DND-41 (cell line): ENCODE results near the gene RXFP4.
A peak's percentile ranks its signal among the peaks of the same experiment; 100 is the strongest.

Experiments
- ATAC-seq: fragments of 200-7000 bp; cut with Tn5 transposase; 3 replicates; pipeline ENCODE4 v1.9.1; 2021; ENCODE audit warnings: low read depth; ENCODE audit not compliant: insufficient read depth
- DNase-seq: peaks from one replicate; pipeline ENCODE4 v3.0.0-alpha.2; 2020
- H2AFZ ChIP-seq: 2 replicates; pipeline ENCODE4 v1.6.0; 2012; ENCODE audit warnings: low read depth, low read length
- H3K27ac ChIP-seq: 2 replicates; pipeline ENCODE4 v1.5.1; 2012; ENCODE audit warnings: low read length, inconsistent platforms
- H3K27me3 ChIP-seq: fragments of 200-600 bp; sonication (generic); 2 replicates; pipeline ENCODE4 v1.6.0; 2012; ENCODE audit warnings: low read length, mild to moderate bottlenecking, inconsistent platforms; ENCODE audit not compliant: insufficient read depth, poor library complexity
- H3K36me3 ChIP-seq: 2 replicates; pipeline ENCODE4 v1.5.1; 2012; ENCODE audit warnings: low read length, inconsistent platforms; ENCODE audit not compliant: insufficient read depth
- H3K4me1 ChIP-seq: 2 replicates; pipeline ENCODE4 v1.5.1; 2012; ENCODE audit warnings: mild to moderate bottlenecking, low read length; ENCODE audit not compliant: insufficient read depth
- H3K4me2 ChIP-seq: 2 replicates; pipeline ENCODE4 v1.6.0; 2012; ENCODE audit warnings: mild to moderate bottlenecking, moderate library complexity, low read length, inconsistent platforms; ENCODE audit not compliant: insufficient read depth
- H3K4me3 ChIP-seq, 2 experiments: fragments of 200-600 bp in 1 of 2; shearing (Covaris generic) in 1 of 2; 2 replicates each; pipeline ENCODE4 v1.5.1; 2012 to 2016; ENCODE audit warnings: inconsistent platforms in 2 of 2, low read length in 2 of 2, mild to moderate bottlenecking in 2 of 2, low read depth in 1 of 2, moderate library complexity in 1 of 2
- H3K79me2 ChIP-seq: 2 replicates; pipeline ENCODE4 v1.6.0; 2012; ENCODE audit warnings: low read length, inconsistent platforms; ENCODE audit not compliant: insufficient read depth
- H3K9ac ChIP-seq: 2 replicates; pipeline ENCODE4 v1.6.0; 2012; ENCODE audit warnings: low read depth, mild to moderate bottlenecking, inconsistent platforms, low read length, moderate library complexity
- H3K9me3 ChIP-seq: 2 replicates; pipeline ENCODE4 v1.5.1; 2012; ENCODE audit warnings: low read length, moderate library complexity, mild to moderate bottlenecking, inconsistent platforms; ENCODE audit not compliant: insufficient read depth, severe bottlenecking
- H4K20me1 ChIP-seq: 2 replicates; pipeline ENCODE4 v1.6.0; 2012; ENCODE audit warnings: low read length; ENCODE audit not compliant: insufficient read depth
- EZH2 ChIP-seq: IDR thresholded peaks from 3 replicates; pipeline ENCODE4 v1.6.1; 2012; ENCODE audit warnings: borderline replicate concordance, low read depth, mild to moderate bottlenecking, moderate library complexity, low read length, inconsistent platforms; ENCODE audit not compliant: severe bottlenecking
- TF ChIP-seq, protein P1 (sequence below): IDR thresholded peaks from 2 replicates; pipeline ENCODE4 v1.5.1; 2012; ENCODE audit warnings: borderline replicate concordance, low read length, moderate library complexity, mild to moderate bottlenecking; ENCODE audit not compliant: poor library complexity, severe bottlenecking; ENCODE audit errors: extremely low read depth

Gene RXFP4

DNA sequence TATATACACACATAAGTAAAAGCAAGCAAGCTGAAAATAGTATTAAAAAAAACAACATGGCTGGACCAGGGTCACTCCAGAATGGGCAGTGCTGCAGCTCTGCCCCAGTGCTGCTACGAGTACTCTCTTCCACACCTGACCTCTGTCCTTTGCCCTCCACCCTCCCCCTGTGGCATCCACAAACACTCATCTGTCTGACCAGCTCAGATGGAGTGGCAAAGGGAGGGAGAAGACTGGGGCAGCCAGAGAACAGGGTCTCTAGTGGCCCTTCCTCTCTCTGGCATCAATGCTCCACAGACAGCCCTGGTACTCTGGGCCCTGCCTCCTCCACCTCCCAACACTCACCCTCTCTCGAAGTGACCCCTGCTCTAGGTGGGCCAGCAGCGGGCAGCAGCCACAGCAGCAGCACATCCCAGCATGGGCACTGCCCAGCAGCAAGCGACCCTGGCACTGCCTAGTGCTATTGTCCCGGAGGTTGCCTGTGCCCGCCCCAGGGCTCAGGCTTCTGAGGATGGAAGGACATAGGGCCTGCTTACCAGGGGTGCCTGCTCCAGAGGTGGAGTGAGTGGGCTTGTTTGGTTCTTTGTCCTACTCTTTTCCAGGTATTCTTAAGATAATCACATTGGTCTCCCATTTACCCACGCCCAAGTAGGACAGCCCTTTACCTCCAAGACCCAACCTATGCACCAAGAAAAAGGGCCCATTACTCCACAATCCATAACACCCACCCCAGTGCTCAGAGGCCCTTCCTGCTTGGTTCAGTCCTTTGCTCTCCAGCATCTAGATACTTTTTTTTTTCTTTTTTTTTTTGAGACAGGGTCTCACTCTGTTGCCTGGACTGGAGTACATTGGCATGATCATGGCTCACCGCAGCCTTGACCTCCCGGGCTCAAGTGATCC lies 30.7 kb downstream of the RXFP4 start:
- Histone ChIP-seq H3K9me3 (no peaks in the 10 kb centered on the region), H3K36me3 (peaks cover 70% of the 10 kb centered on the region), H3K27me3 (no peaks in the 10 kb centered on the region), H4K20me1 (peaks cover 84% of the 10 kb centered on the region), H3K4me2 (0 out of 2 replicates have a peak overlapping the region, but pooled peaks have one; percentile 4), H3K4me1 (peaks cover 47% of the 10 kb centered on the region), H3K4me3 (no peak overlapping the region), H3K27ac (peak overlapping the region; percentile 1; the same call in 1 of the 2 replicates), H3K9ac (no peak overlapping the region), H2AFZ (no peak overlapping the region), H3K79me2 (peaks cover 91% of the 10 kb centered on the region)
- ATAC-seq (no peak), DNase-seq (no peak)
- TF ChIP-seq EZH2: no peak
- TF ChIP-seq, protein P1, sequence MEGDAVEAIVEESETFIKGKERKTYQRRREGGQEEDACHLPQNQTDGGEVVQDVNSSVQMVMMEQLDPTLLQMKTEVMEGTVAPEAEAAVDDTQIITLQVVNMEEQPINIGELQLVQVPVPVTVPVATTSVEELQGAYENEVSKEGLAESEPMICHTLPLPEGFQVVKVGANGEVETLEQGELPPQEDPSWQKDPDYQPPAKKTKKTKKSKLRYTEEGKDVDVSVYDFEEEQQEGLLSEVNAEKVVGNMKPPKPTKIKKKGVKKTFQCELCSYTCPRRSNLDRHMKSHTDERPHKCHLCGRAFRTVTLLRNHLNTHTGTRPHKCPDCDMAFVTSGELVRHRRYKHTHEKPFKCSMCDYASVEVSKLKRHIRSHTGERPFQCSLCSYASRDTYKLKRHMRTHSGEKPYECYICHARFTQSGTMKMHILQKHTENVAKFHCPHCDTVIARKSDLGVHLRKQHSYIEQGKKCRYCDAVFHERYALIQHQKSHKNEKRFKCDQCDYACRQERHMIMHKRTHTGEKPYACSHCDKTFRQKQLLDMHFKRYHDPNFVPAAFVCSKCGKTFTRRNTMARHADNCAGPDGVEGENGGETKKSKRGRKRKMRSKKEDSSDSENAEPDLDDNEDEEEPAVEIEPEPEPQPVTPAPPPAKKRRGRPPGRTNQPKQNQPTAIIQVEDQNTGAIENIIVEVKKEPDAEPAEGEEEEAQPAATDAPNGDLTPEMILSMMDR: no peak

DNA sequence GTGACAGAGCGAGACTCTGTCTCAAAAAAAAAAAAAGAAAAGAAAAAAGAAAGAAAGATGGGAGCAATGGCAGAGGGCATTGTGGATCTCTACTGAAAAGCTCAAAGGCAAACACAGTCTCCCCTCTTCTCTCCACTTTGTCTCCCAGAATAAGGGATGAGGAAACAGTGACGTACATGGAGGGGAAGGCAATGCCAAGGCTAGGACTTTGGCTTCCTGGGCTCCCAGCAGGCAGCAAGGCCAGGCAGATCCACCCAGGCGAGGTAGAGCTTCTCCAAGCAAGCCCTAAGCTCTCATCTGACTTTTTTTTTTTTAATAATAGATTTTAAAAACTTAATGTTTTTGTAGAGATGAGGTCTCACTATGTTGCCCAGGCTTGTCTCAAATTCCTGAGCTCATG lies 32.3 kb downstream of the RXFP4 start:
- no peak overlapping the region for H3K4me3 ChIP-seq
- no peak overlapping the region for H2AFZ ChIP-seq
- no peak overlapping the region for H3K4me2 ChIP-seq
- no peak for TF ChIP-seq EZH2
- TF ChIP-seq, protein P1: no peak
- peaks cover 55% of the 10 kb centered on the region for H3K4me1 ChIP-seq
- H3K9ac ChIP-seq: no peak overlapping the region
- H3K27ac ChIP-seq: no peak overlapping the region
- H3K9me3 ChIP-seq: no peaks in the 10 kb centered on the region
- peaks cover 91% of the 10 kb centered on the region for H3K79me2 ChIP-seq
- H4K20me1 ChIP-seq: peaks cover 75% of the 10 kb centered on the region
- H3K36me3 ChIP-seq: peaks cover 57% of the 10 kb centered on the region
- ATAC-seq (no peak), DNase-seq (no peak)
- no peaks in the 10 kb centered on the region for H3K27me3 ChIP-seq

DNA sequence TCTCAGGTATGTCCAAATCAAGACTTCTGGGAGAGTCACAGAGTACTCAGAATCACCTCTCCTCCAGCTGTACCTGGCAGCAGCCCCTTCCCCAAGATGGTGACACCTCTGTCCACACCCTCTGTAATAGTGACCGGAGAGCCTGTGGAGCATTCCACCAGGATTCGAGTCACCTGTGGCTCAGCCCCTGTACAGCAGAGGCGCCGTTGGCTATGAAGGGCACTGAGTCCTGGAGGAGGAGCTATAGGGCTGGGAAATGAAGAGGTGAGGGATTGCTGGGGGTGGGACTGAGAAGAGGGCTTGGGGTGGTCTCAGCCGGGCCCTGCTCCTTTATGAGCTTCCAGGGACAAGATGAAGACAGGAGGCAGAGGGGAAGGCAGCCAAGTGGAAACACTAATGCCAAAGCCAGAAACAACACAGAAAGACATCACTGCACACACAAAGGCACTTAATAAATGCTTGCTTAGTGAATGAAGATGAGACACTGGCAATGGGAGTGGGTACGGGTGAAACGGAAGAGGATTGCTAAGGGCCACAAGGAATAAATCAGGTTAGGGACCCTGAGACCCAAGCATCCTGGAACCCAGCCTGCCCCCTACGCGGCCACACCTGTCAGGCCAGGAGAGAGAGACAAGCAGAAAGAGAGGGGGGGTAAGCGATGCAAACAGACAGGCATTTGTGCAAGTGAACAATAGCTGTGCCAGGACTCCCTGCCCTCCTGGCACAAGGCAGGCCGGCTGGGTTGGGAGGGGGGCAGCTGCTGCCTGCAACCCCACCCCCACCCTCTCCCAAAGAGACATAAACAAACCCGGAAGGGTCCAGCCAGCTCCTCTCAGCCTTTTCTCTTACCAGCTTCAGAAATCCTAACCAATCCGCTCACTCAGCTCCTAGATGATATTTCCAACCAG lies 33.0 kb downstream of the RXFP4 start:
- peaks cover 62% of the 10 kb centered on the region for H3K4me1 ChIP-seq
- H3K79me2 ChIP-seq: peaks cover 90% of the 10 kb centered on the region
- no peaks in the 10 kb centered on the region for H3K27me3 ChIP-seq
- H3K9ac ChIP-seq: peak overlapping the region; percentile 90; the same call in 1 of the 2 replicates
- H3K4me3 ChIP-seq: peak overlapping the region in 1 of 2 experiments; percentile 73; a peak in 2 of 4 replicates
- ATAC-seq (no peak), DNase-seq (no peak)
- H3K36me3 ChIP-seq: peaks cover 49% of the 10 kb centered on the region
- H4K20me1 ChIP-seq: peaks cover 67% of the 10 kb centered on the region
- H3K27ac ChIP-seq: peak overlapping the region; percentile 97
- H3K9me3 ChIP-seq: no peaks in the 10 kb centered on the region
- H3K4me2 ChIP-seq: peak overlapping the region; percentile 80
- no peak for TF ChIP-seq EZH2
- TF ChIP-seq, protein P1: no peak
- H2AFZ ChIP-seq: no peak overlapping the region
